ENCODE measurements around the gene ATP6V1G3.
"Not testable (repeated sequence)": the region's sequence is repeated elsewhere in the genome, so short reads cannot be mapped to it uniquely, and the experiment has no call there.

The ATP6V1G3 gene

DNA sequence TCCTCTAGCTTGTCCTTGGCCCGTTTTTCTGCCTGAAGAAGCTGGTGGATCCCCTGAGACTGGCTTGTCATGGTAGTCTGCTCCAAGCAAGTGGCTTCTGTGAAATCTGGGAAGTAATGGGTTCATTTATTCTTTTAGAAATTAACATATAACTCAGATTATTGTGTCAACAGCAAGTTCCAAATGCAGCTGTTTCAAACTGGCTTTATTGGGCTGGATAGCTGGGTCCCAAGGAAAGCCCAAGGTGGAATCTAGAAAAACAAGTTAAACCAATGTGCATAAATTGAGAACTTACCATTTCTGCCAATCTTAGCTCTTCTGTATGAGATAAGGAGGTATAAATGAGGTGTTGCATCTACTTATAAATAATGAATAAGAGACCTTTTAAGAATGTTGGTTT, at the start of gene ATP6V1G3:
Gene ATP6V1G3 (minus strand): TSS at position 101 of the 400 bp plus-strand sequence. CDS start 30 bp downstream, at position 71.
- Histone ChIP-seq H3K27ac (ENCODE audit: low read length) (no peak within 1 kb of the TSS), H3K9me3 (ENCODE audit: control insufficient read depth, insufficient read depth, low read length) (no peaks in the 10 kb centered on the region), H3K36me3 (ENCODE audit: control insufficient read depth, insufficient read depth, low read length) (no peaks in the 10 kb centered on the region), H3K4me3 (ENCODE audit: low read length) (no peak within 1 kb of the TSS), H3K27me3 (ENCODE audit: control insufficient read depth, insufficient read depth, low read length) (no peaks in the 10 kb centered on the region), H3K4me1 (ENCODE audit: control insufficient read depth, insufficient read depth, low read length) (no peaks in the 10 kb centered on the region)
- WGBS (ENCODE audit: insufficient coverage, insufficient read length), result no CpG with 5 or more reads among the region's 1 CpG
- no peak for DNase-seq (ENCODE audit: low read depth, low spot score)

- H3K4me3 ChIP-seq (ENCODE audit: low read length), result no peak overlapping the region
- H3K27ac ChIP-seq (ENCODE audit: low read length), result no peak overlapping the region
- H3K4me1 ChIP-seq (ENCODE audit: control insufficient read depth, insufficient read depth, low read length), result no peaks in the 10 kb centered on the region
- H3K36me3 ChIP-seq (ENCODE audit: control insufficient read depth, insufficient read depth, low read length), result no peaks in the 10 kb centered on the region
- no peak for DNase-seq (ENCODE audit: low read depth, low spot score)
- no peaks in the 10 kb centered on the region for H3K27me3 ChIP-seq (ENCODE audit: control insufficient read depth, insufficient read depth, low read length)
- no peaks in the 10 kb centered on the region for H3K9me3 ChIP-seq (ENCODE audit: control insufficient read depth, insufficient read depth, low read length)
Measured at GRCh38 chr1:198588845-198589244, 48.4 kb upstream of the ATP6V1G3 start.

GRCh38 chr1:198584163-198584562, 43.7 kb upstream of the ATP6V1G3 start:
- Histone ChIP-seq H3K4me3 (ENCODE audit: low read length) (no peak overlapping the region), H3K4me1 (ENCODE audit: control insufficient read depth, insufficient read depth, low read length) (no peaks in the 10 kb centered on the region), H3K27me3 (ENCODE audit: control insufficient read depth, insufficient read depth, low read length) (no peaks in the 10 kb centered on the region), H3K9me3 (ENCODE audit: control insufficient read depth, insufficient read depth, low read length) (no peaks in the 10 kb centered on the region), H3K36me3 (ENCODE audit: control insufficient read depth, insufficient read depth, low read length) (no peaks in the 10 kb centered on the region), H3K27ac (ENCODE audit: low read length) (no peak overlapping the region)
- no CpG with 5 or more reads among the region's 26 CpGs for WGBS (ENCODE audit: insufficient coverage, insufficient read length)
- no peak for DNase-seq (ENCODE audit: low read depth, low spot score)

- DNase-seq (ENCODE audit: low read depth, low spot score); H3K9me3 ChIP-seq (ENCODE audit: control insufficient read depth, insufficient read depth, low read length); H3K4me1 ChIP-seq (ENCODE audit: control insufficient read depth, insufficient read depth, low read length); H3K27me3 ChIP-seq (ENCODE audit: control insufficient read depth, insufficient read depth, low read length); H3K27ac ChIP-seq (ENCODE audit: low read length); H3K4me3 ChIP-seq (ENCODE audit: low read length); H3K36me3 ChIP-seq (ENCODE audit: control insufficient read depth, insufficient read depth, low read length): not testable (repeated sequence)
- no CpG with 5 or more reads among the region's 5 CpGs for WGBS (ENCODE audit: insufficient coverage, insufficient read length)
Measured at GRCh38 chr1:198583209-198583802, 42.8 kb upstream of the ATP6V1G3 start.

- H3K36me3 ChIP-seq (ENCODE audit: control insufficient read depth, insufficient read depth, low read length), result no peaks in the 10 kb centered on the region
- H3K9me3 ChIP-seq (ENCODE audit: control insufficient read depth, insufficient read depth, low read length), result no peaks in the 10 kb centered on the region
- no peaks in the 10 kb centered on the region for H3K27me3 ChIP-seq (ENCODE audit: control insufficient read depth, insufficient read depth, low read length)
- no peak for DNase-seq (ENCODE audit: low read depth, low spot score)
- no peak overlapping the region for H3K27ac ChIP-seq (ENCODE audit: low read length)
- WGBS (ENCODE audit: insufficient coverage, insufficient read length), result no CpG with 5 or more reads among the region's 1 CpG
- H3K4me3 ChIP-seq (ENCODE audit: low read length), result no peak overlapping the region
- H3K4me1 ChIP-seq (ENCODE audit: control insufficient read depth, insufficient read depth, low read length), result no peaks in the 10 kb centered on the region
Measured at GRCh38 chr1:198577444-198577843, 37.0 kb upstream of the ATP6V1G3 start.

GRCh38 chr1:198575798-198576641, 35.5 kb upstream of the ATP6V1G3 start:
- no peak for DNase-seq (ENCODE audit: low read depth, low spot score)
- Histone ChIP-seq H3K4me3 (ENCODE audit: low read length) (no peak overlapping the region), H3K27me3 (ENCODE audit: control insufficient read depth, insufficient read depth, low read length) (no peaks in the 10 kb centered on the region), H3K4me1 (ENCODE audit: control insufficient read depth, insufficient read depth, low read length) (no peaks in the 10 kb centered on the region), H3K9me3 (ENCODE audit: control insufficient read depth, insufficient read depth, low read length) (no peaks in the 10 kb centered on the region), H3K27ac (ENCODE audit: low read length) (no peak overlapping the region), H3K36me3 (ENCODE audit: control insufficient read depth, insufficient read depth, low read length) (no peaks in the 10 kb centered on the region)
- no CpG with 5 or more reads among the region's 2 CpGs for WGBS (ENCODE audit: insufficient coverage, insufficient read length)

GRCh38 chr1:198575292-198575691, 34.8 kb upstream of the ATP6V1G3 start:
- Histone ChIP-seq H3K27ac (ENCODE audit: low read length) (no peak overlapping the region), H3K9me3 (ENCODE audit: control insufficient read depth, insufficient read depth, low read length) (no peaks in the 10 kb centered on the region), H3K36me3 (ENCODE audit: control insufficient read depth, insufficient read depth, low read length) (no peaks in the 10 kb centered on the region), H3K27me3 (ENCODE audit: control insufficient read depth, insufficient read depth, low read length) (no peaks in the 10 kb centered on the region), H3K4me3 (ENCODE audit: low read length) (no peak overlapping the region), H3K4me1 (ENCODE audit: control insufficient read depth, insufficient read depth, low read length) (no peaks in the 10 kb centered on the region)
- no CpG with 5 or more reads among the region's 1 CpG for WGBS (ENCODE audit: insufficient coverage, insufficient read length)
- no peak for DNase-seq (ENCODE audit: low read depth, low spot score)

GRCh38 chr1:198574325-198574724, 33.8 kb upstream of the ATP6V1G3 start:
- H3K4me1 ChIP-seq (ENCODE audit: control insufficient read depth, insufficient read depth, low read length), result no peaks in the 10 kb centered on the region
- no CpG with 5 or more reads among the region's 1 CpG for WGBS (ENCODE audit: insufficient coverage, insufficient read length)
- no peaks in the 10 kb centered on the region for H3K9me3 ChIP-seq (ENCODE audit: control insufficient read depth, insufficient read depth, low read length)

GRCh38 chr1:198564716-198565115, 24.2 kb upstream of the ATP6V1G3 start:
- no peak for DNase-seq (ENCODE audit: low read depth, low spot score)
- no peaks in the 10 kb centered on the region for H3K27me3 ChIP-seq (ENCODE audit: control insufficient read depth, insufficient read depth, low read length)
- no peaks in the 10 kb centered on the region for H3K4me1 ChIP-seq (ENCODE audit: control insufficient read depth, insufficient read depth, low read length)

More at GRCh38 chr1:198574325-198574724, 33.8 kb upstream of the ATP6V1G3 start:
- no peak for DNase-seq (ENCODE audit: low read depth, low spot score)
- no peak overlapping the region for H3K27ac ChIP-seq (ENCODE audit: low read length)
- no peaks in the 10 kb centered on the region for H3K27me3 ChIP-seq (ENCODE audit: control insufficient read depth, insufficient read depth, low read length)
- H3K4me3 ChIP-seq (ENCODE audit: low read length), result no peak overlapping the region
- H3K36me3 ChIP-seq (ENCODE audit: control insufficient read depth, insufficient read depth, low read length), result no peaks in the 10 kb centered on the region

DNA sequence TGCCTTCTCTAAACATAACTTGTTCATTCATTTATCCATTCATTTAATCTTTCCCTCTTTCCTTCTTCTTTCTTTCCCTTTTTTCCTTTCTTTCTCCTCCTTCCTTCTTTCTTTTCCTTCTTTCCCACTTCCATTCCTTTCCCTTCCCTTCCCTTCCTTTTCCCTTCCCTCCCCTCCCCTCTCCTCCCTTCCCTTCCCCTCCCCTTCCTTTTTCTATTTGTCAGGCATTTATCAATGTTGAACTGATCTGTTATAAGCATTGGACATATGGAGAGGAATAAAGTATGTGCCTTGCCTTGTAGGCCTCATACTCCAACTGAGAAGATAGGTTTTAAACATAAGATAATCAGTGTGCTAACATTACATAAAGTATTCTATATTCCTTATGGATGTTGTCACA, 23.7 kb upstream of the ATP6V1G3 start:
- Histone ChIP-seq H3K36me3 (ENCODE audit: control insufficient read depth, insufficient read depth, low read length) (no peaks in the 10 kb centered on the region), H3K4me1 (ENCODE audit: control insufficient read depth, insufficient read depth, low read length) (no peaks in the 10 kb centered on the region), H3K27me3 (ENCODE audit: control insufficient read depth, insufficient read depth, low read length) (no peaks in the 10 kb centered on the region), H3K27ac (ENCODE audit: low read length) (no peak overlapping the region), H3K9me3 (ENCODE audit: control insufficient read depth, insufficient read depth, low read length) (no peaks in the 10 kb centered on the region), H3K4me3 (ENCODE audit: low read length) (no peak overlapping the region)
- DNase-seq (ENCODE audit: low read depth, low spot score), result no peak

More at GRCh38 chr1:198564716-198565115, 24.2 kb upstream of the ATP6V1G3 start:
- Histone ChIP-seq H3K36me3 (ENCODE audit: control insufficient read depth, insufficient read depth, low read length) (no peaks in the 10 kb centered on the region), H3K27ac (ENCODE audit: low read length) (no peak overlapping the region), H3K4me3 (ENCODE audit: low read length) (no peak overlapping the region), H3K9me3 (ENCODE audit: control insufficient read depth, insufficient read depth, low read length) (no peaks in the 10 kb centered on the region)
- WGBS (ENCODE audit: insufficient coverage, insufficient read length), result no CpG with 5 or more reads among the region's 1 CpG

DNA sequence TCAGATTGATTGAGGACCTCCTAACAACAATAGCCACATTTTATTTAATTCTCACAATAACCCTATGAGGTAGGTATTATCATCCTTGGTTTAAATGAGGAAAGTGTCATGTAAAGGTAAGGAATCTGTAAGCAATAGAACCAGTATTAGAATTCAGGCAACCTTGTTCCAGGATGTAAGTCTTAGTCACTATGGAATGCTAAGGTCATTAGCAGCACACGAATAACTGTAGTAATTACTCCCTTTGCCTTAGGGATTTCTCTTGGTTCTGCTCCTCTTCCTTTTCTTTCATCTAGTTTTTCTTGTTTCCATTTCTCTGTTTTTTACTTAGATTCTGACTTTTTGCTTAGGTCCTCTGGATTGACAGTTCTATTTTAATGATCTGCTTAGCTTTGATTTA, 23.1 kb upstream of the ATP6V1G3 start:
- no peak for DNase-seq (ENCODE audit: low read depth, low spot score)
- H3K9me3 ChIP-seq (ENCODE audit: control insufficient read depth, insufficient read depth, low read length), result no peaks in the 10 kb centered on the region

More for the DNA sequence above, 23.1 kb upstream of the ATP6V1G3 start:
- Histone ChIP-seq H3K36me3 (ENCODE audit: control insufficient read depth, insufficient read depth, low read length) (no peaks in the 10 kb centered on the region), H3K27me3 (ENCODE audit: control insufficient read depth, insufficient read depth, low read length) (no peaks in the 10 kb centered on the region), H3K27ac (ENCODE audit: low read length) (no peak overlapping the region), H3K4me1 (ENCODE audit: control insufficient read depth, insufficient read depth, low read length) (no peaks in the 10 kb centered on the region), H3K4me3 (ENCODE audit: low read length) (no peak overlapping the region)
- WGBS (ENCODE audit: insufficient coverage, insufficient read length), result no CpG with 5 or more reads among the region's 1 CpG

Data from iPS DF 6.9 (cell line).